ENCODE measurements around the gene XDH. TPM values are rescaled to one million over a fixed set of nuclear protein-coding genes. Genes with fewer than 3 reads are reported as not detected.

Gene XDH
- total and polyA plus RNA-seq, 9 of the 15 experiments (the other 6 are each of a cell fraction or from before 2014, with no cell fraction given), result 0.04 to 0.06 TPM; not detected in 7

DNA sequence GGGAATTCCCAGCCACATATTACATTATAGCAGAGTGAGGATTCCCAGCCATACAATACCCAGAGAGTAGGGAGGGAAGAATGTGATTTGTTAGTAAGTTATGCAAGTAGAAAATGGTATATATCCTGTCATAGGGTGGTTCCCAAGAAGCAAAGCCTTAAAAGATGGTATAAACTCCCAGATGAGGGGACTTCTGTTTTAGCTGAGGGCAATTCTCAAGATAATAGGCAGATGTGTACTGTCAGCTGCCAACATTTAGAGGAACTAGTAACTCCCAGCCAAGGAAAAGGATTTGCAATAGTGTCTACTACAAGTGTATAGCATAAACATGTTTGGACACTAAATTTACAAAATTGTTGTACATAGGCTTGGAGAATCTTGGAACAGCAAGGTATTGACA lies 86.5 kb downstream of the XDH start:
- Histone ChIP-seq H3K27me3 (ENCODE audit: control insufficient read depth in 2 of 2, insufficient read depth in 2 of 2, low read length in 2 of 2) (no peaks in the 10 kb centered on the region), H3K9ac (ENCODE audit: insufficient read depth in 1 of 2, low read depth in 2 of 2, low read length in 2 of 2) (no peak overlapping the region), H3K36me3 (ENCODE audit: control insufficient read depth, insufficient read depth, low read length) (no peaks in the 10 kb centered on the region), H3K4me1 (replicated peaks in 1 of 2; ENCODE audit: control insufficient read depth in 2 of 2, insufficient read depth in 2 of 2, low read length in 2 of 2) (no peaks in the 10 kb centered on the region), H4K20me1 (replicated peaks; ENCODE audit: control insufficient read depth, insufficient read depth, low read length) (no peaks in the 10 kb centered on the region), H2AFZ (ENCODE audit: low read depth, low read length) (no peak overlapping the region), H3K9me1 (ENCODE audit: control insufficient read depth, insufficient read depth, low read length) (no peaks in the 10 kb centered on the region), H3K9me3 (replicated peaks; ENCODE audit: control insufficient read depth, insufficient read depth, low read depth, low read length) (no peaks in the 10 kb centered on the region), H3K27ac (ENCODE audit: extremely low read depth, low read depth, low read length) (no peak overlapping the region), H3K79me2 (ENCODE audit: control insufficient read depth, insufficient read depth, low read length) (no peaks in the 10 kb centered on the region), H3K4me2 (ENCODE audit: insufficient read depth, low read length) (no peak overlapping the region), H3K4me3 (no peak overlapping the region)
- FAIRE-seq (no peak), DNase-seq (ENCODE audit: extremely low read depth in 1 of 4, low spot score in 3 of 4) (no peak), ATAC-seq (no peak)
- no TSS peak for BruUV-seq (replicated peaks)
- TF ChIP-seq CBFA2T2 (conservative IDR thresholded peaks at IDR 0.05) (no peak), ZNF785 (CRISPR knock-in tag; IDR thresholded peaks at IDR 0.05) (no peak), PCBP1 (IDR thresholded peaks at IDR 0.05; ENCODE audit: low read depth, low read length, poor library complexity, severe bottlenecking) (no peak), MIER1 (IDR thresholded peaks at IDR 0.05; ENCODE audit: low read depth) (no peak), ZNF354B (CRISPR knock-in tag; IDR thresholded peaks at IDR 0.05) (no peak), NCOA6 (IDR thresholded peaks at IDR 0.05) (no peak), STAT5B (CRISPR knock-in tag; IDR thresholded peaks at IDR 0.05) (no peak), KDM5B (IDR thresholded peaks at IDR 0.05; ENCODE audit: insufficient replicate concordance, low read depth, low read length) (no peak), TCFL5 (CRISPR knock-in tag; conservative IDR thresholded peaks at IDR 0.05) (no peak), PML (IDR thresholded peaks at IDR 0.05; ENCODE audit: low read length) (no peak), ZFP30 (CRISPR knock-in tag; IDR thresholded peaks at IDR 0.05; ENCODE audit: borderline replicate concordance) (no peak), HDAC8 (tag; IDR thresholded peaks at IDR 0.05) (no peak)
- TF ChIP-seq, protein P1, sequence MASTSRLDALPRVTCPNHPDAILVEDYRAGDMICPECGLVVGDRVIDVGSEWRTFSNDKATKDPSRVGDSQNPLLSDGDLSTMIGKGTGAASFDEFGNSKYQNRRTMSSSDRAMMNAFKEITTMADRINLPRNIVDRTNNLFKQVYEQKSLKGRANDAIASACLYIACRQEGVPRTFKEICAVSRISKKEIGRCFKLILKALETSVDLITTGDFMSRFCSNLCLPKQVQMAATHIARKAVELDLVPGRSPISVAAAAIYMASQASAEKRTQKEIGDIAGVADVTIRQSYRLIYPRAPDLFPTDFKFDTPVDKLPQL (IDR thresholded peaks at IDR 0.05; ENCODE audit: extremely low read depth, insufficient read length), result no peak
- in situ Hi-C loops (cut with MboI) (loop anchor here (25.0 kb wide), 1 partner anchor 1166 kb away; no protein-coding TSS in a partner anchor), intact Hi-C loops (cut with micrococcal nuclease) (no loop called here)
- CTCF ChIA-PET (ENCODE audit: low intra/inter-chr PET ratio), result no interaction called here
- POLR2A ChIA-PET, result no interaction called here

Data from K562 (cell line).